ENCODE measurements around the gene SPATA20. TPM values are rescaled to one million over a fixed set of nuclear protein-coding genes. Genes with fewer than 3 reads are reported as not detected.

Gene SPATA20
- total RNA-seq, 1 donor from 2014 or later = 58.1 TPM

GRCh38 chr17:50590946-50591737 is 44.2 kb downstream of the SPATA20 start:
- Mint-ChIP-seq H3K36me3 (ENCODE audit: unreplicated experiment) (no peaks in the 10 kb centered on the region), H3K4me1 (ENCODE audit: unreplicated experiment) (peaks cover 6% of the 10 kb centered on the region), H3K9me3 (ENCODE audit: unreplicated experiment) (no peaks in the 10 kb centered on the region), H3K27me3 (ENCODE audit: unreplicated experiment) (peaks cover 10% of the 10 kb centered on the region), H3K4me3 (ENCODE audit: unreplicated experiment) (no peak overlapping the region), H3K27ac (ENCODE audit: unreplicated experiment) (no peak overlapping the region)
- DNase-seq (ENCODE audit: extremely low spot score, unreplicated experiment) = no peak
- no peak for TF ChIP-seq CTCF (IDR thresholded peaks at IDR 0.05)

- peaks cover 3% of the 10 kb centered on the region for H3K27me3 Mint-ChIP-seq (ENCODE audit: unreplicated experiment)
- DNase-seq (ENCODE audit: extremely low spot score, unreplicated experiment) = no peak
- no peak for TF ChIP-seq CTCF (IDR thresholded peaks at IDR 0.05)
- H3K9me3 Mint-ChIP-seq (ENCODE audit: unreplicated experiment) = no peaks in the 10 kb centered on the region
- H3K4me1 Mint-ChIP-seq (ENCODE audit: unreplicated experiment) = peaks cover 6% of the 10 kb centered on the region
- H3K36me3 Mint-ChIP-seq (ENCODE audit: unreplicated experiment) = no peaks in the 10 kb centered on the region
- H3K27ac Mint-ChIP-seq (ENCODE audit: unreplicated experiment) = no peak overlapping the region
- no peak overlapping the region for H3K4me3 Mint-ChIP-seq (ENCODE audit: unreplicated experiment)
Measured at GRCh38 chr17:50593321-50593720, 46.3 kb downstream of the SPATA20 start.

GRCh38 chr17:50594128-50594823 is 47.3 kb downstream of the SPATA20 start:
- no peak for TF ChIP-seq CTCF (IDR thresholded peaks at IDR 0.05)
- DNase-seq (ENCODE audit: extremely low spot score, unreplicated experiment) = no peak
- H3K4me1 Mint-ChIP-seq (ENCODE audit: unreplicated experiment) = peaks cover 2% of the 10 kb centered on the region
- H3K36me3 Mint-ChIP-seq (ENCODE audit: unreplicated experiment) = no peaks in the 10 kb centered on the region
- no peak overlapping the region for H3K4me3 Mint-ChIP-seq (ENCODE audit: unreplicated experiment)
- H3K9me3 Mint-ChIP-seq (ENCODE audit: unreplicated experiment) = no peaks in the 10 kb centered on the region
- H3K27ac Mint-ChIP-seq (ENCODE audit: unreplicated experiment) = no peak overlapping the region
- no peaks in the 10 kb centered on the region for H3K27me3 Mint-ChIP-seq (ENCODE audit: unreplicated experiment)

- H3K27me3 Mint-ChIP-seq (ENCODE audit: unreplicated experiment) = no peaks in the 10 kb centered on the region
- TF ChIP-seq CTCF (IDR thresholded peaks at IDR 0.05) = no peak
- no peak overlapping the region for H3K27ac Mint-ChIP-seq (ENCODE audit: unreplicated experiment)
- no peaks in the 10 kb centered on the region for H3K36me3 Mint-ChIP-seq (ENCODE audit: unreplicated experiment)
- no peaks in the 10 kb centered on the region for H3K4me1 Mint-ChIP-seq (ENCODE audit: unreplicated experiment)
- H3K9me3 Mint-ChIP-seq (ENCODE audit: unreplicated experiment) = no peaks in the 10 kb centered on the region
- no peak for DNase-seq (ENCODE audit: extremely low spot score, unreplicated experiment)
- no peak overlapping the region for H3K4me3 Mint-ChIP-seq (ENCODE audit: unreplicated experiment)
Measured at GRCh38 chr17:50594892-50595291, 47.9 kb downstream of the SPATA20 start.
